ENCODE measurements around the gene ASAP2.

DNA sequence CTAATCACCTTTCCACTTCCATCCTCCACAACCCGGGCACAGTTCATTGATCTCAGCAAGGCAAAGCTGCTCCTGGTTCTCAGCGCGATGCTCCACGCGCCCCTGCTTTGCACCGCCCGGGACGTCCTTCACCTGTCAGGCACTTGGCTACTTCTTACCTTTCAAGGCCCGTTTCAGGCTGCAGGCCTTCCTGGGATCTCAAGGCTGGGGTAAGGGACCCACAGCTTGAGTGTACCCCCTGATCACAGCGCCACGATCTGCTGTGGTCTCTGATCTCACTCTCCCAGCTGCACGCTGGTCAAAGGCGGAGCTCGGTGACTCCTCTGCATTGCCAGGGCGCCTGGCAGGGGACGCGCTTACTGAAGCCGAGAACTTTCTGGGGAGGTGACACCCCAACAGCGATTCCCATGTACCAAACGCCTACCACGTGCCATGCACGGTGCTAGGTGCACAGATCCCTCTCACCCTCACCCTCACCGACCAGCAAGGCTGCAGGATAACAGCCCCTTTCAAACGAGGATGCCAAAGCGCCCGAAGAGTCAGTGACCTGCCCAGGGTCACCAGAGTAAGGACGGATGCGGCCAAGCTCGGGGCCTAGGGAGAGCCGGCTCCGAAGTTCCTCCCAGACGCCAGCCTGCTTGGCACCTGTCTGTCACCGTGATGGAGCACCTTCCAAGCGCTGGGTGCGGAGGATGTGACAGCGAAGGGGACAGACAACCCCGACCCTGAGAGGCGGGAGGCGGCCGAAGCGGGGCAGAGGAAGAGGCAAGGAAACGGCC is 215.9 kb downstream of the ASAP2 start:
- no peak for TF ChIP-seq POLR2AphosphoS5 (IDR thresholded peaks at IDR 0.05)
- no peak for TF ChIP-seq POLR2A (IDR thresholded peaks at IDR 0.05)

Data from suprapubic skin (tissue), 4 donors.